ENCODE data around the gene CEP152. TPM values are rescaled to one million over a fixed set of nuclear protein-coding genes. Genes with fewer than 3 reads are reported as not detected.

CEP152 gene
- total RNA-seq, 1 experiment from 2014 or later, result 13.9 TPM

DNA sequence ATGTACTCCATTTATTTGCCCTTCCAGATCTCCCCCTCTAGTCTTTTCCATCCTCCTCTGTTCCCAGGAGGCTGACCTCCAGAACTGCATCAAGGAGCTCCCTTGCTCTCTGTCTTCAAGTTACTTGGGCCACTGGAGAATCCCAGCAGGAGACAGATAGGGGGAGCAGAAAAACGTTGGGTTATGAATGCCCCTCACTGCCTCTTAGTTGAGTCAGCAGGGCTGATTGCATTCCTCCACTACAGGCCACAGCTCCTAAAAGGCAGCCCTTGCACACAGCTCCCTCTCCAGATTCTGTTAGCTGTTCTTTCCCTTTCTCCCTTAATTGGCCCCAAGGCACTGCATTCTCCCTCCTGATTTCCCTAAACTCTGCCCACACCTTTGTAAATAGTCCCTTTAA, 12.4 kb upstream of the CEP152 start:
- Histone ChIP-seq H3K27me3 (ENCODE audit: control insufficient read depth, insufficient read depth, low read length) (no peaks in the 10 kb centered on the region), H3K9me3 (ENCODE audit: control insufficient read depth, insufficient read depth, low read depth, low read length) (no peaks in the 10 kb centered on the region), H3K27ac (ENCODE audit: low read length) (no peak overlapping the region), H3K36me3 (ENCODE audit: control insufficient read depth, insufficient read depth, low read length) (no peaks in the 10 kb centered on the region), H3K4me1 (ENCODE audit: control insufficient read depth, insufficient read depth, low read length) (no peaks in the 10 kb centered on the region), H3K4me3 (ENCODE audit: low read depth in 2 of 2, low read length in 2 of 2) (no peak overlapping the region)
- CTCF ChIA-PET, result no interaction called here
- no TSS peak for BruUV-seq (replicated peaks)
- intact Hi-C loops (cut with micrococcal nuclease; ENCODE audit: unreplicated experiment) (no loop called here), in situ Hi-C loops (cut with HindIII; ENCODE audit: low pct_unique_long_range_greater_than_20kb, low sequenced_read_pairs) (no loop called here)
- ATAC-seq, result no peak
- no peak for DNase-seq (ENCODE audit: low read depth, low spot score)
- TF ChIP-seq TCF7L2 (IDR thresholded peaks at IDR 0.05; ENCODE audit: low read depth, low read length), result no peak
- TF ChIP-seq SIN3A (IDR thresholded peaks at IDR 0.05; ENCODE audit: borderline replicate concordance, insufficient read depth, low read depth, low read length), result no peak
- no peak for TF ChIP-seq POLR2AphosphoS5 (IDR thresholded peaks at IDR 0.05; ENCODE audit: low read depth, low read length)
- no peak for TF ChIP-seq CTCF (IDR thresholded peaks at IDR 0.05)
- TF ChIP-seq REST (IDR thresholded peaks at IDR 0.05; ENCODE audit: insufficient read depth in 1 of 2, low read depth in 2 of 2, low read length in 1 of 2), result no peak
- POLR2A ChIA-PET, result no interaction called here

- Histone ChIP-seq H3K4me3 (ENCODE audit: low read depth in 2 of 2, low read length in 2 of 2) (no peak overlapping the region), H3K27me3 (ENCODE audit: control insufficient read depth, insufficient read depth, low read length) (no peaks in the 10 kb centered on the region; the same call in 1 of the 2 replicates), H3K9me3 (ENCODE audit: control insufficient read depth, insufficient read depth, low read depth, low read length) (no peaks in the 10 kb centered on the region), H3K4me1 (ENCODE audit: control insufficient read depth, insufficient read depth, low read length) (peaks cover 12% of the 10 kb centered on the region), H3K36me3 (ENCODE audit: control insufficient read depth, insufficient read depth, low read length) (no peaks in the 10 kb centered on the region), H3K27ac (ENCODE audit: low read length) (no peak overlapping the region)
- in situ Hi-C loops (cut with HindIII; ENCODE audit: low pct_unique_long_range_greater_than_20kb, low sequenced_read_pairs), result no loop called here
- CTCF ChIA-PET, result no interaction called here
- no peak for ATAC-seq
- intact Hi-C loops (cut with micrococcal nuclease; ENCODE audit: unreplicated experiment), result no loop called here
- TF ChIP-seq CTCF (IDR thresholded peaks at IDR 0.05) (no peak), TCF7L2 (IDR thresholded peaks at IDR 0.05; ENCODE audit: low read depth, low read length) (no peak), REST (IDR thresholded peaks at IDR 0.05; ENCODE audit: insufficient read depth in 1 of 2, low read depth in 2 of 2, low read length in 1 of 2) (no peak), POLR2AphosphoS5 (IDR thresholded peaks at IDR 0.05; ENCODE audit: low read depth, low read length) (no peak), SIN3A (IDR thresholded peaks at IDR 0.05; ENCODE audit: borderline replicate concordance, insufficient read depth, low read depth, low read length) (no peak)
- no peak for DNase-seq (ENCODE audit: low read depth, low spot score)
- BruUV-seq (replicated peaks), result no TSS peak
- POLR2A ChIA-PET, result no interaction called here
Measured at GRCh38 chr15:48814286-48814685, 3.4 kb upstream of the CEP152 start.
